Measurements from ENCODE around the gene SLC27A4.

The SLC27A4 gene

GRCh38 chr9:128365525-128365924 lies 25.2 kb downstream of the SLC27A4 start:
- DNase-seq (ENCODE audit: low spot score) = no peak

GRCh38 chr9:128369024-128369706 lies 28.8 kb downstream of the SLC27A4 start:
- DNase-seq (ENCODE audit: low spot score) = no peak

GRCh38 chr9:128370367-128370751 lies 30.0 kb downstream of the SLC27A4 start:
- DNase-seq (ENCODE audit: low spot score) = no peak

GRCh38 chr9:128370752-128371629 lies 30.7 kb downstream of the SLC27A4 start, which contains the start of gene URM1:
TSS of gene URM1 (plus strand) at chr9:128371374. CDS start at chr9:128371381, 7 bp downstream.
- peak; percentile 97 for DNase-seq (ENCODE audit: low spot score)

- DNase-seq (ENCODE audit: low spot score) = no peak
These were observed 31.3 kb downstream of the SLC27A4 start for GRCh38 chr9:128371630-128372117.

GRCh38 chr9:128372188-128372641 lies 31.9 kb downstream of the SLC27A4 start:
- DNase-seq (ENCODE audit: low spot score) = no peak

GRCh38 chr9:128372784-128373183 lies 32.5 kb downstream of the SLC27A4 start:
- DNase-seq (ENCODE audit: low spot score) = no peak

- no peak for DNase-seq (ENCODE audit: low spot score)
These were observed 33.9 kb downstream of the SLC27A4 start for GRCh38 chr9:128374221-128374675.

GRCh38 chr9:128375865-128376264 lies 35.5 kb downstream of the SLC27A4 start:
- DNase-seq (ENCODE audit: low spot score) = no peak

- no peak for DNase-seq (ENCODE audit: low spot score)
These were observed 41.9 kb downstream of the SLC27A4 start for GRCh38 chr9:128382261-128382660.

- no peak for DNase-seq (ENCODE audit: low spot score)
These were observed 42.9 kb downstream of the SLC27A4 start for GRCh38 chr9:128383007-128383753.

GRCh38 chr9:128383791-128384190 lies 43.5 kb downstream of the SLC27A4 start:
- no peak for DNase-seq (ENCODE audit: low spot score)

GRCh38 chr9:128384801-128385495 lies 44.6 kb downstream of the SLC27A4 start:
- no peak for DNase-seq (ENCODE audit: low spot score)

GRCh38 chr9:128385496-128386460 lies 45.5 kb downstream of the SLC27A4 start:
- no peak for DNase-seq (ENCODE audit: low spot score)

- DNase-seq (ENCODE audit: low spot score) = no peak
These were observed 47.8 kb downstream of the SLC27A4 start for GRCh38 chr9:128388150-128388549.

- DNase-seq (ENCODE audit: low spot score) = no peak
These were observed 49.2 kb downstream of the SLC27A4 start for GRCh38 chr9:128389395-128390149.

GRCh38 chr9:128390150-128390812 lies 50.0 kb downstream of the SLC27A4 start:
- DNase-seq (ENCODE audit: low spot score) = no peak

GRCh38 chr9:128390813-128391711 lies 50.7 kb downstream of the SLC27A4 start:
- no peak for DNase-seq (ENCODE audit: low spot score)
